Activated CD8-positive, alpha-beta T cell treated with anti-CD3 and anti-CD28 coated beads, Interleukin-2, amount 10 ng/mL, durations not matched to agents 7 days and 5 days (primary cell): ENCODE measurements around the gene C22orf31. TPM values are rescaled to one million over a fixed set of nuclear protein-coding genes. Genes with fewer than 3 reads are reported as not detected.

Experiments used
- ATAC-seq: fragments of 150-1000 bp; cut with Tn5 transposase; one replicate; pipeline ENCODE4 v1.10.0; 2021; ENCODE audit warnings: moderate library complexity
- CTCF ChIA-PET: fragments of 350-600 bp; sonication (Branson Sonifier 250); formaldehyde crosslinking; loops from one replicate; lab custom pipeline; 2021; ENCODE audit warnings: antibody characterized with exemption; lab: Charles Lee
- POLR2A ChIA-PET: fragments of 350-600 bp; sonication (Branson Sonifier 250); formaldehyde crosslinking; loops from one replicate; lab custom pipeline; 2021; ENCODE audit warnings: antibody characterized with exemption; lab: Charles Lee
- DNase-seq: peaks from one replicate; pipeline ENCODE4 v3.0.0-alpha.2; 2020
- H3K27ac Mint-ChIP-seq: one replicate; pipeline ENCODE4 v1.8.0; 2021; ENCODE audit warnings: mild to moderate bottlenecking, mixed read lengths
- H3K27me3 Mint-ChIP-seq: one replicate; pipeline ENCODE4 v1.8.0; 2021; ENCODE audit warnings: low read depth, mixed read lengths
- H3K36me3 Mint-ChIP-seq: one replicate; pipeline ENCODE4 v1.8.0; 2021; ENCODE audit warnings: low read depth, mixed read lengths
- H3K4me1 Mint-ChIP-seq: one replicate; pipeline ENCODE4 v1.8.0; 2021; ENCODE audit warnings: low read depth, mixed read lengths
- H3K4me3 Mint-ChIP-seq: one replicate; pipeline ENCODE4 v1.8.0; 2021; ENCODE audit warnings: mild to moderate bottlenecking, mixed read lengths
- H3K9me3 Mint-ChIP-seq: one replicate; pipeline ENCODE4 v1.8.0; 2022; ENCODE audit warnings: mixed read lengths; ENCODE audit not compliant: insufficient read depth
- total RNA-seq, 2 experiments: library from RNA; stranded (reverse); gene quantifications; one replicate each; pipeline ENCODE4 v1.2.3, GENCODE V29; 2021

The C22orf31 gene
- total RNA-seq, 2 experiments from 2014 or later: not detected

GRCh38 chr22:29065468-29066190, 4.0 kb upstream of the C22orf31 start:
- Mint-ChIP-seq H3K27ac (no peak overlapping the region), H3K4me1 (peaks cover 12% of the 10 kb centered on the region), H3K9me3 (no peaks in the 10 kb centered on the region), H3K36me3 (no peaks in the 10 kb centered on the region), H3K27me3 (peaks cover 61% of the 10 kb centered on the region), H3K4me3 (no peak overlapping the region)
- no peak for ATAC-seq
- ChIA-PET POLR2A (no interaction called here), CTCF (interaction anchor here (1.2 to 1.8 kb wide), 2 partner anchors 9 to 89 kb away, joined by 3 to 5 read pairs; no protein-coding TSS in a partner anchor)
- no peak for DNase-seq

- no peak overlapping the region for H3K27ac Mint-ChIP-seq
- POLR2A ChIA-PET: no interaction called here
Observed at GRCh38 chr22:29062286-29062821, 723 bp upstream of the C22orf31 start.

GRCh38 chr22:29060931-29061330, 700 bp downstream of the C22orf31 start:
- DNase-seq: no peak
- no peak overlapping the region for H3K4me3 Mint-ChIP-seq
- H3K27me3 Mint-ChIP-seq: peaks cover 42% of the 10 kb centered on the region
- H3K4me1 Mint-ChIP-seq: peaks cover 9% of the 10 kb centered on the region
- H3K36me3 Mint-ChIP-seq: no peaks in the 10 kb centered on the region
- H3K9me3 Mint-ChIP-seq: no peaks in the 10 kb centered on the region
- ChIA-PET POLR2A (no interaction called here), CTCF (no interaction called here)
- ATAC-seq: no peak
- H3K27ac Mint-ChIP-seq: no peak overlapping the region

More at GRCh38 chr22:29062286-29062821, 723 bp upstream of the C22orf31 start:
- no peak for DNase-seq
- no peaks in the 10 kb centered on the region for H3K9me3 Mint-ChIP-seq
- H3K4me3 Mint-ChIP-seq: no peak overlapping the region
- H3K4me1 Mint-ChIP-seq: peaks cover 12% of the 10 kb centered on the region
- CTCF ChIA-PET: no interaction called here
- H3K27me3 Mint-ChIP-seq: peaks cover 52% of the 10 kb centered on the region
- ATAC-seq: no peak
- H3K36me3 Mint-ChIP-seq: no peaks in the 10 kb centered on the region

GRCh38 chr22:29060251-29060869, 1.3 kb downstream of the C22orf31 start:
- DNase-seq (no peak), ATAC-seq (no peak)
- Mint-ChIP-seq H3K9me3 (no peaks in the 10 kb centered on the region), H3K36me3 (no peaks in the 10 kb centered on the region), H3K27ac (no peak overlapping the region), H3K4me3 (no peak overlapping the region), H3K27me3 (peaks cover 45% of the 10 kb centered on the region), H3K4me1 (peaks cover 3% of the 10 kb centered on the region)
- ChIA-PET POLR2A (no interaction called here), CTCF (no interaction called here)

GRCh38 chr22:29056472-29056871, 5.2 kb downstream of the C22orf31 start:
- Mint-ChIP-seq H3K4me3 (no peak overlapping the region), H3K27ac (no peak overlapping the region), H3K9me3 (no peaks in the 10 kb centered on the region), H3K27me3 (peaks cover 25% of the 10 kb centered on the region), H3K36me3 (no peaks in the 10 kb centered on the region), H3K4me1 (no peaks in the 10 kb centered on the region)
- ChIA-PET CTCF (interaction anchor here (1.0 to 1.9 kb wide), 4 partner anchors 9 to 201 kb away, joined by 3 to 7 read pairs (median 3); no protein-coding TSS in a partner anchor), POLR2A (interaction anchor here (0.9 kb wide), 1 partner anchor 137 kb away, joined by 3 read pairs; no protein-coding TSS in a partner anchor)
- no peak for ATAC-seq
- DNase-seq: no peak

GRCh38 chr22:29055192-29055830, 6.3 kb downstream of the C22orf31 start:
- Mint-ChIP-seq H3K4me1 (no peaks in the 10 kb centered on the region), H3K36me3 (no peaks in the 10 kb centered on the region), H3K27me3 (peaks cover 15% of the 10 kb centered on the region), H3K9me3 (no peaks in the 10 kb centered on the region), H3K4me3 (no peak overlapping the region), H3K27ac (no peak overlapping the region)
- no peak for ATAC-seq
- no peak for DNase-seq
- ChIA-PET CTCF (interaction anchor here (1.1 to 1.9 kb wide), 4 partner anchors 14 to 98 kb away, joined by 3 to 7 read pairs (median 4); no protein-coding TSS in a partner anchor), POLR2A (no interaction called here)

- CTCF ChIA-PET: interaction anchor here (1.1 to 1.6 kb wide), 3 partner anchors 13 to 453 kb away, joined by 3 to 4 read pairs (median 4); no protein-coding TSS in a partner anchor
- POLR2A ChIA-PET: no interaction called here
- Mint-ChIP-seq H3K27ac (no peak overlapping the region), H3K4me1 (no peaks in the 10 kb centered on the region), H3K36me3 (no peaks in the 10 kb centered on the region), H3K27me3 (peaks cover 10% of the 10 kb centered on the region), H3K4me3 (no peak overlapping the region), H3K9me3 (no peaks in the 10 kb centered on the region)
- ATAC-seq: no peak
- DNase-seq: no peak
Observed at GRCh38 chr22:29054251-29054767, 7.3 kb downstream of the C22orf31 start.

- POLR2A ChIA-PET: no interaction called here
- ATAC-seq (no peak), DNase-seq (no peak)
- Mint-ChIP-seq H3K27me3 (peaks cover 10% of the 10 kb centered on the region), H3K9me3 (no peaks in the 10 kb centered on the region), H3K27ac (no peak overlapping the region), H3K4me3 (no peak overlapping the region), H3K4me1 (no peaks in the 10 kb centered on the region), H3K36me3 (no peaks in the 10 kb centered on the region)
- CTCF ChIA-PET: interaction anchor here (1.2 to 1.6 kb wide), 3 partner anchors 11 to 452 kb away, joined by 4 to 6 read pairs (median 5); no protein-coding TSS in a partner anchor
Observed at GRCh38 chr22:29053048-29053702, 8.5 kb downstream of the C22orf31 start.

GRCh38 chr22:29050457-29050856, 11.2 kb downstream of the C22orf31 start:
- no peak for ATAC-seq
- CTCF ChIA-PET: interaction anchor here (1.5 kb wide), 1 partner anchor 9 kb away, joined by 5 read pairs; no protein-coding TSS in a partner anchor
- no peak overlapping the region for H3K27ac Mint-ChIP-seq
- POLR2A ChIA-PET: interaction anchor here (0.7 kb wide), 1 partner anchor 14 kb away, joined by 3 read pairs; no protein-coding TSS in a partner anchor
- no peaks in the 10 kb centered on the region for H3K36me3 Mint-ChIP-seq
- H3K4me3 Mint-ChIP-seq: no peak overlapping the region
- no peak for DNase-seq
- H3K4me1 Mint-ChIP-seq: no peaks in the 10 kb centered on the region
- H3K27me3 Mint-ChIP-seq: peaks cover 4% of the 10 kb centered on the region
- no peaks in the 10 kb centered on the region for H3K9me3 Mint-ChIP-seq

- Mint-ChIP-seq H3K4me1 (no peaks in the 10 kb centered on the region), H3K36me3 (no peaks in the 10 kb centered on the region), H3K27me3 (no peaks in the 10 kb centered on the region), H3K27ac (no peak overlapping the region), H3K4me3 (no peak overlapping the region), H3K9me3 (no peaks in the 10 kb centered on the region)
- POLR2A ChIA-PET: interaction anchor here (0.7 kb wide), 1 partner anchor 15 kb away, joined by 3 read pairs; no protein-coding TSS in a partner anchor
- no peak for ATAC-seq
- CTCF ChIA-PET: interaction anchor here (1.5 kb wide), 1 partner anchor 9 kb away, joined by 5 read pairs; no protein-coding TSS in a partner anchor
- DNase-seq: no peak
Observed at GRCh38 chr22:29049655-29050263, 11.9 kb downstream of the C22orf31 start.
